A549 (cell line): ENCODE measurements around the gene HMGN3.

Source experiments
- CTCF ChIP-seq: fragments of >200 bp; sonication (Bioruptor Twin); formaldehyde crosslinking; IDR thresholded peaks from 3 replicates; pipeline ENCODE4 v1.5.1; 2016
- EHF ChIP-seq: fragments of 250-450 bp; sonication (Bioruptor Pico); IDR thresholded peaks from 2 replicates; pipeline ENCODE4 v1.5.0; 2020; ENCODE audit warnings: mild to moderate bottlenecking
- ESRRA ChIP-seq: fragments of 150-350 bp; IDR thresholded peaks from 2 replicates; pipeline ENCODE4 v1.6.1; 2014; ENCODE audit warnings: mild to moderate bottlenecking, low read length, borderline replicate concordance
- HDAC2 ChIP-seq: fragments of 200-600 bp; sonication (generic); IDR thresholded peaks from 2 replicates; pipeline ENCODE4 v1.6.1; 2016
- HMGXB4 ChIP-seq: fragments of 250-450 bp; sonication (Bioruptor Pico); IDR thresholded peaks from 2 replicates; pipeline ENCODE4 v1.5.0; 2021; ENCODE audit warnings: mild to moderate bottlenecking, moderate library complexity, borderline replicate concordance
- JUN ChIP-seq, 2 experiments: fragments of >200 bp; sonication (Bioruptor Twin); formaldehyde crosslinking; IDR thresholded peaks; 2 replicates in 1 of 2; 3 replicates in 1 of 2; pipeline ENCODE4 v1.6.1; 2016 to 2017
- MAX ChIP-seq: IDR thresholded peaks from 2 replicates; pipeline ENCODE4 v1.6.1; 2012
- PBX3 ChIP-seq: IDR thresholded peaks from 2 replicates; pipeline ENCODE4 v1.6.1; 2012
- POLR2A ChIP-seq: IDR thresholded peaks from 2 replicates; pipeline ENCODE4 v1.6.1; 2012; ENCODE audit warnings: mild to moderate bottlenecking, low read length
- RAD21 ChIP-seq, 2 experiments: fragments of >200 bp in 1 of 2; sonication (Bioruptor Twin) in 1 of 2; formaldehyde crosslinking in 1 of 2; IDR thresholded peaks in 1 of 2; conservative IDR thresholded peaks in 1 of 2; 2 replicates in 1 of 2; 3 replicates in 1 of 2; pipeline ENCODE4 v1.6.1; 2012 to 2018; ENCODE audit warnings: inconsistent platforms in 1 of 2
- RCOR1 ChIP-seq: fragments of 150-350 bp; IDR thresholded peaks from 2 replicates; pipeline ENCODE4 v1.6.1; 2014; ENCODE audit warnings: antibody characterized with exemption, low read length, low read depth
- SMC3 ChIP-seq: fragments of >200 bp; sonication (Bioruptor Twin); formaldehyde crosslinking; IDR thresholded peaks from 3 replicates; pipeline ENCODE4 v1.6.1; 2018; ENCODE audit warnings: inconsistent platforms
- ZFP36 ChIP-seq: fragments of 450-650 bp; IDR thresholded peaks from 2 replicates; pipeline ENCODE4 v1.6.1; 2014; ENCODE audit warnings: borderline replicate concordance; ENCODE audit not compliant: partially characterized antibody

GRCh38 chr6:79173378-79173777 is 61.1 kb downstream of the HMGN3 start:
- TF ChIP-seq CTCF, result no peak
- no peak for TF ChIP-seq ZFP36
- TF ChIP-seq HDAC2, result no peak
- no peak for TF ChIP-seq RAD21 (conservative IDR thresholded peaks at IDR 0.05 in 1 of 2, IDR thresholded peaks at IDR 0.05 in 1 of 2)
- no peak for TF ChIP-seq EHF (CRISPR knock-in tag)
- no peak for TF ChIP-seq JUN (IDR thresholded peaks at IDR 0.05)
- TF ChIP-seq PBX3, result no peak
- no peak for TF ChIP-seq SMC3
- TF ChIP-seq ESRRA, result no peak
- no peak for TF ChIP-seq RCOR1
- no peak for TF ChIP-seq HMGXB4 (CRISPR knock-in tag)
- TF ChIP-seq MAX, result no peak
- no peak for TF ChIP-seq POLR2A
